Stimulated activated CD4-positive, alpha-beta T cell treated with anti-CD3 and anti-CD28 coated beads, TNF-alpha, amount 100 ng/mL, for 48 hours (primary cell): ENCODE data around the gene PTGFRN.

ENCODE experiments used
- DNase-seq, 3 donors: peaks; one replicate each; pipeline ENCODE4 v3.0.0-alpha.2; 2020; ENCODE audit warnings: low read depth in 3 of 3

The PTGFRN gene

GRCh38 chr1:117000142-117000541 is 90.4 kb downstream of the PTGFRN start:
- DNase-seq = no peak

- DNase-seq = peak in 2 of 3 donors; percentile 30 to 36
Observed at GRCh38 chr1:117001254-117001927, 91.7 kb downstream of the PTGFRN start, which contains the start of gene CD101. TSS of gene CD101 (plus strand) at chr1:117001760. CDS start at chr1:117001818, 58 bp downstream.

- no peak for DNase-seq
Observed at GRCh38 chr1:117003223-117003875, 93.6 kb downstream of the PTGFRN start.

- DNase-seq = no peak
Observed at GRCh38 chr1:117007719-117008013, 98.0 kb downstream of the PTGFRN start.

- DNase-seq = no peak
Observed at GRCh38 chr1:117008656-117009055, 98.9 kb downstream of the PTGFRN start.

- DNase-seq = no peak
Observed at GRCh38 chr1:117009132-117009531, 99.4 kb downstream of the PTGFRN start.

GRCh38 chr1:117010310-117010969 is 100.7 kb downstream of the PTGFRN start:
- no peak for DNase-seq

- no peak for DNase-seq
Observed at GRCh38 chr1:117011334-117011733, 101.6 kb downstream of the PTGFRN start.

GRCh38 chr1:117013309-117013858 is 103.7 kb downstream of the PTGFRN start:
- no peak for DNase-seq

GRCh38 chr1:117014209-117014608 is 104.5 kb downstream of the PTGFRN start:
- DNase-seq = no peak

- DNase-seq = no peak
Observed at GRCh38 chr1:117015724-117016123, 106.0 kb downstream of the PTGFRN start.

- no peak for DNase-seq
Observed at GRCh38 chr1:117017062-117017461, 107.3 kb downstream of the PTGFRN start.

- no peak for DNase-seq
Observed at GRCh38 chr1:117017648-117018047, 107.9 kb downstream of the PTGFRN start.

GRCh38 chr1:117020526-117021156 is 110.9 kb downstream of the PTGFRN start:
- no peak for DNase-seq

GRCh38 chr1:117022114-117022513 is 112.4 kb downstream of the PTGFRN start:
- no peak for DNase-seq

- no peak for DNase-seq
Observed at GRCh38 chr1:117025568-117025967, 115.9 kb downstream of the PTGFRN start.

- DNase-seq = no peak
Observed at GRCh38 chr1:117026361-117026760, 116.6 kb downstream of the PTGFRN start.

- DNase-seq = no peak
Observed at GRCh38 chr1:117029685-117030084, 120.0 kb downstream of the PTGFRN start.

GRCh38 chr1:117030271-117030877 is 120.7 kb downstream of the PTGFRN start:
- DNase-seq = no peak

- DNase-seq = no peak
Observed at GRCh38 chr1:117032266-117032665, 122.5 kb downstream of the PTGFRN start.

GRCh38 chr1:117032681-117033539 is 123.2 kb downstream of the PTGFRN start:
- no peak for DNase-seq
